ENCODE results near the gene CCDC27.
A peak's percentile ranks its signal among the peaks of the same experiment; 100 is the strongest.

Gene CCDC27

DNA sequence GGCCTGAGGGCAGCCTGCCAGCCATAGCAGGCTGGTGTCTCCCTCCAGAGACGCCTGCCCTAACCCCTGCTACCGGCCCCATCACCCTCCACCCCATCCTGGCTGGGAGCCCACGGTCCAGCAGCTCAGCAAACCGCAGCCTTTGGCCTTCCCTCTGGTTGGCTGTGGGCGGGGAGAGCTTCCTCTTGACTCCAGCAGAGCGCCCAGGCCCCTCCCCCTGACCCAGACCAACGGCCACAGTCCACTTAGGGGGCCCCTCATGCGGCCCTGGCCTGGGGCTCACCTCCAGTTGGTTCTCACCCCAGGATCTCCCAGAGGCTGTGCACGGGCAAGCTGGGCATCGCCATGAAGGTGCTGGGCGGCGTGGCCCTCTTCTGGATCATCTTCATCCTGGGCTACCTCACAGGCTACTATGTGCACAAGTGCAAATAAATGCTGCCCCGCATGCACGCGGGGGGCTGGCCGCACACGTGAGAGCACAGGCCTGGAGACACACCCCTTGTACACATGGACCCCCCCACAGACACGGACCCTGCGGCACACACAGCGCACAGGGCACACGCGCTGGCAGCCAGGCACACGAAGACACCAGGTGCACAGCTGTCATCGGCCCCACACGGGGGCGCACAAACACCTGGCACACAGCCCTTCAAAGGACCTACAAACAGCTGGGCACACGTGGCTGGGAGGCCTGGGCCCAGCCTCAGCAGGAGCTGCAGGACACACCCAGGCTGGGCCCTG lies 23.4 kb downstream of the CCDC27 start:
- H3K4me3 ChIP-seq (ENCODE audit: low read depth, low read length), result no peak overlapping the region
- no peak for DNase-seq (ENCODE audit: low read depth)
- TF ChIP-seq, protein P1, sequence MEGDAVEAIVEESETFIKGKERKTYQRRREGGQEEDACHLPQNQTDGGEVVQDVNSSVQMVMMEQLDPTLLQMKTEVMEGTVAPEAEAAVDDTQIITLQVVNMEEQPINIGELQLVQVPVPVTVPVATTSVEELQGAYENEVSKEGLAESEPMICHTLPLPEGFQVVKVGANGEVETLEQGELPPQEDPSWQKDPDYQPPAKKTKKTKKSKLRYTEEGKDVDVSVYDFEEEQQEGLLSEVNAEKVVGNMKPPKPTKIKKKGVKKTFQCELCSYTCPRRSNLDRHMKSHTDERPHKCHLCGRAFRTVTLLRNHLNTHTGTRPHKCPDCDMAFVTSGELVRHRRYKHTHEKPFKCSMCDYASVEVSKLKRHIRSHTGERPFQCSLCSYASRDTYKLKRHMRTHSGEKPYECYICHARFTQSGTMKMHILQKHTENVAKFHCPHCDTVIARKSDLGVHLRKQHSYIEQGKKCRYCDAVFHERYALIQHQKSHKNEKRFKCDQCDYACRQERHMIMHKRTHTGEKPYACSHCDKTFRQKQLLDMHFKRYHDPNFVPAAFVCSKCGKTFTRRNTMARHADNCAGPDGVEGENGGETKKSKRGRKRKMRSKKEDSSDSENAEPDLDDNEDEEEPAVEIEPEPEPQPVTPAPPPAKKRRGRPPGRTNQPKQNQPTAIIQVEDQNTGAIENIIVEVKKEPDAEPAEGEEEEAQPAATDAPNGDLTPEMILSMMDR (IDR thresholded peaks at IDR 0.05; ENCODE audit: low read depth, low read length, missing control alignments), result peak; percentile 77

DNA sequence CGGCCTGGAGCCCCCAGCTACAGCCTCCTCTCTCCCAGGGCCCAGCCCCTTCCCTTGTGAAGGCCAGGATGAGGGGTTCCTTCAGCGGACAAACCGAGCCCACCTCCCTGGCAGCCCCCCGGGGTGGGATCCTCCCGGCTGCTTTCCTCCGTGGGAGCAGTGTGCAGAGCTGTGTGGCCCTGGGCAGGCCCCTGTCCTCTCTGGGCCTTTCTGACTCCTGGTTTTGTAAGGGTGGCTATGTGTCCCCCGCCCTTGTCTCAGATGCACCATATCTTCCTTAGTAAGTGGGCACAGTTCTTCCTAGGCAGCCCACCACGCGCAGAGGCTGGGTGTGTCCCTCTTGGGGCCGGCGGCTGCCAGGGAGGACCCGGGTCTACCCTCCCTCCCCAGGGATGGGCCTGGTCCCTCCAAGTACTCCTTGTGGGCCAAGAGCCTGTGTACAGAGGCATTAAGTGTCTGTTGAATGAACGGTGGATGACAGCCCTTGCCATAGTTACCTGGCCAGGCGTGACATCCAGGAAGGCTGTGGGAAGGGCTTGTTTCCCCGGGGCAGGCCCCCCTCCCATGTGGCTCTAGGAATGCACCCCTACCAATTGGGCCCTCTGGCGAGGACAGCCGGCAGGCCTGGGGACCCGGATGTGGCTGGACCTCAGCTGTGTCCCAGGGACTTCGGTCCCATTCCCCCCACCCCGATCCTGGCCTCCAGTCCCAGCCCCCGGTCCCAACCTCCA lies 24.1 kb downstream of the CCDC27 start:
- no peak overlapping the region for H3K4me3 ChIP-seq (ENCODE audit: low read depth, low read length)
- TF ChIP-seq, protein P1 (IDR thresholded peaks at IDR 0.05; ENCODE audit: low read depth, low read length, missing control alignments), result no peak
- no peak for DNase-seq (ENCODE audit: low read depth)

DNA sequence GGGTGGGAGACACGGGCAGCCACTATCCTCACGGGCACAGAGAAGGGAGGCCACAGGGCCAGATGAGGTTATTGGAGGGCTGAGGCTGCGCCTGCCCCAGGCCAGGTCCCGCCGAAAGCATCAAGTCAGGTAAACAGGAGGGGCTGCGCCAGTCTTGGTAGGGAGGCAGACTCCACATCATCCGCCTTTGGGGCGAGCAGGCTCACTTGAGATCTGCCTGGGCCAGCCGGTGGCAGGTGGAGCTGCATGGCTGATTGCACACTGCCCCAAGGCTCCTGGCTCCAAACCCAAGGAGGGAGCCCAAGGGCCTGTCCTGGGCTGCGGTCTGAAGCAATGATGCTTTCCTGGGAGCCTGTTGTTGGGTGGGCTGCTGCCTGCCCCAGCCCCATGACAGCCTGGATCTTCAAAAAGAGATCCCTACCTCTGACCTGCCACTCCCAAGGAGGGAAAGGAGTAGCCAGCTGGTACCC lies 24.9 kb downstream of the CCDC27 start:
- DNase-seq (ENCODE audit: low read depth), result no peak
- H3K4me3 ChIP-seq (ENCODE audit: low read depth, low read length), result no peak overlapping the region
- TF ChIP-seq, protein P1 (IDR thresholded peaks at IDR 0.05; ENCODE audit: low read depth, low read length, missing control alignments), result no peak

DNA sequence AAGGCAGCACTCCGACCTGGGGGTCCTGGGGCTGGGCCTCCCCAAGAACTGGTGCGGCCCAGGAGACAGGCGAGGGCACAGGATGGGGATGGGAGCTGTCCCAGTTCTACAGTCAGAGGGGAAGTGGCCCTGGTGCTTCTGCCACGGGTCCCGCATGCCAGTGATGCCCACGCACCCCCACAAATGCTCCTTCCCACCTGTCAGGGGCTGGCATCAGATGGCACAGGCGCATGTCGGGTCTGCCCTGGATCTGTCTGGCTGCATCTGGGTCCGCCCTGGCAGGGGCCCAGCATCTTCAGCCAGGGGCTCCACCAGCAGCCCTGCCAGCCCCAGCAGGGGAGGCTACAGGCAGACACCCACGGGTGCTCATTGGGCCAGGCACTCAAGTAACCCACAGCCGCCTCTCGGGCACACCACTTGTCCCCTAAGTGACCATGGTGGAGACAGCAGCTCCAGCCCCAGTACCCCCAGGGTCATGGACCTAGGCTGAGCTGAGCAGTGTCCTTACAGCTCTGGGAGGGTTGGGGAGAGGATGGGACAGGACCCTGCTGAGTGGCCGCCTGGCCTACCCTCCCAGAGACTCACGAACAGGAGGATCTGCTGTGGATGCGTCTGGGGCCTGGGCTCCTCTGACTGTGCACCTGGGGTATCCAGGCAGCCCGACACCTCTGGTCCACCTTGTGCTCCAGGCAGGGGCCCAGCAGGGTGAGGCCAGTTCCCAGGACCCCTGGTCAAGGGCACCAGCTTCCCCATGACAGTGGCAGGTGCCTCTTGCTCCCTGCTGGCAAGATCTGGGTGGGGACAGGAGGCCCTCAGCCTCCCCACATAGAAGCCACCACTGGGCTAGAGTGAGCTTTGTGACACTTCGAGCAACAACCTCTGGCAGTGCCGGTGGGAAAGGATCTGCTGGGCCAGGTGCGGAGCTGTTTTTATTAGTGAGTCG lies 25.7 kb downstream of the CCDC27 start:
- H3K4me3 ChIP-seq (ENCODE audit: low read depth, low read length), result no peak overlapping the region
- DNase-seq (ENCODE audit: low read depth), result no peak
- TF ChIP-seq, protein P1 (IDR thresholded peaks at IDR 0.05; ENCODE audit: low read depth, low read length, missing control alignments), result no peak

- no peak for DNase-seq (ENCODE audit: low read depth)
- TF ChIP-seq, protein P1 (IDR thresholded peaks at IDR 0.05; ENCODE audit: low read depth, low read length, missing control alignments), result no peak
- no peak overlapping the region for H3K4me3 ChIP-seq (ENCODE audit: low read depth, low read length)
These were observed 26.5 kb downstream of the CCDC27 start for GRCh38 chr1:3778590-3779264.

DNA sequence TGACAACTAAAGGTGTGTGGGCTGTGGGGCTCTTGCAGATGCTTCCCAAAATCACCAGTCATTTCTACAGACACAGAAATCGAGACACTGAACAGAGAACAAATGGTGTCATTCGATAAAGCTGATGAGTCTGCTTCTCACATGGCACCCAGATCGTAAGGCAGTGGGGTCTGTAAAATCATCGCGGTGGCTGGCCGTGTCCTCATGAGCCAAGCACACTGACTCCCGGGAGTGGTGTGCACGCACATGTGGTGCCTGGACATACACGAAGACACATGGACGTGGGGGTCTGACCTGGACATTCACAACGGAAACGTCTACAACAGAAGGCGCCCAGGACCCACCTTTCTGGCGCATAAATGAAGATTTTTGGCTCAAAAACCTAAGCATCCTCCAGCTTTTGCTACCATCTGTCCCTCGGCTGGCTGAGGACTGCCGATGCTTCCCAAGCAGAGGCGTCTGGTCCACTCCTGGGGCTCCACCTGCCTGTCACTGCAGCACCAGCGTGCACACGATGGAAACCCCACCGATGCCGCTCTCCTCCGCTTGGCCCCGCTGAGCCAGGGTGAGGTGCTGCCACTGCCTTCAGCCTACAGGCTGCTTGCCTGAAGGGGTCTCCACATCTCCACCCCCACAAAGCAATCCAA lies 27.1 kb downstream of the CCDC27 start:
- no peak overlapping the region for H3K4me3 ChIP-seq (ENCODE audit: low read depth, low read length)
- no peak for DNase-seq (ENCODE audit: low read depth)
- TF ChIP-seq, protein P1 (IDR thresholded peaks at IDR 0.05; ENCODE audit: low read depth, low read length, missing control alignments), result no peak

Data from GM12864 (cell line).